HG03108 (cell line): ENCODE data around the gene PANX1.
A peak's percentile ranks its signal among the peaks of the same experiment; 100 is the strongest.
"Not testable (repeated sequence)": the region's sequence is repeated elsewhere in the genome, so short reads cannot be mapped to it uniquely, and the experiment has no call there.

Experiments used
- ATAC-seq: cut with Tn5 transposase; IDR thresholded peaks from one replicate; pipeline ENCODE4 v1.9.1; 2021; ENCODE audit warnings: moderate library complexity; ENCODE audit not compliant: unreplicated experiment

The PANX1 gene

DNA sequence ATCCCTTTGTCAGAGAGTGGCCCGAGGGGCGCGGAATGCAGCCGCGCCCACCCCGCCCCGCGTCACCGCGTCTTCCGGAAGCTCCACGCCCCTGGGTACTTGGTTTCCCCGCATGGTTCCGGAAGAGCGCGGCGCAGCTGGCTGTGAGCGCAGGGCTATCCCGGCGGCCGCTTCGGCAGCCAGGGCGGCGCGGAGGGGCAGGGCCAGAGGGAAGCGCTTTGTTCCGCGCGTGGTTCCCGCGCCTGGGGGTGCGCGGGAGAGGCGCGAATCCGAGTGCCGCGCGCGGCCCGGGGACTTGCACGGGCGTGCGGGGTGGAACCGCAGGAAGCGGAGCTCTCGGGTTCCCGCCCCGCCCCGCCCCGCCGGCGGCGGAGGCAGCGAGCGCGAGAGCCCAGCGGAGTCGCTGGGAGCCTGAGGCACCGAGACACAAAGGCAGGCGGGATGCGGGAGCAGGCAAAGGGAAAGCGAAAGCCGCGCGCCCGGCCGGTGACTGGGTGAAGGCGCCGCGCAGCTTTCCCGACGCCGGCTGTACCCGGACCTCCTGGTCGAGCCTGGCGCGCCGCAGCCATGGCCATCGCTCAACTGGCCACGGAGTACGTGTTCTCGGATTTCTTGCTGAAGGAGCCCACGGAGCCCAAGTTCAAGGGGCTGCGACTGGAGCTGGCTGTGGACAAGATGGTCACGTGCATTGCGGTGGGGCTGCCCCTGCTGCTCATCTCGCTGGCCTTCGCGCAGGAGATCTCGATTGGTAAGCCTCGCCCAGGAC lies at the start of gene PANX1:
TSS of gene PANX1 (plus strand) at position 96 of the 766 bp plus-strand sequence. CDS start at position 568, 472 bp downstream.
- ATAC-seq = peak; percentile 80

DNA sequence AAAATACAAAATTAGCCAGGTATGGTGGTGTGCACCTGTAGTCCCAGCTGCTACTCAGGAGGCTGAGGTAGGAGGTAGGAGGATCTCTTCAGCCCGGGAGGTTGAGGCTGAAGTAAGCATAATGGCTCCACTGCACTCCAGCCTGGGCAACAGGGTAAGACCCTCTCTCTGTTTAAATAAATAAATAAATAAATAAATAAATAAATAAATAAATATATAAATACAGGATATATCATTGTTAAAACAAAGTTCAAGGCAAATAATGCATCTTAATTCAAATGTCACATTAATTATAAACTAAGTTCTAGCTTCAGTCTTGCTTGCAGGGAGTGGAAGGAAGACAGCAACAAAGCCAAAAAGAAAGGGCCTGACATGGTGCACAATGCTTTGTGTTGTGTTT lies 44.5 kb upstream of the PANX1 start:
- ATAC-seq = no peak

DNA sequence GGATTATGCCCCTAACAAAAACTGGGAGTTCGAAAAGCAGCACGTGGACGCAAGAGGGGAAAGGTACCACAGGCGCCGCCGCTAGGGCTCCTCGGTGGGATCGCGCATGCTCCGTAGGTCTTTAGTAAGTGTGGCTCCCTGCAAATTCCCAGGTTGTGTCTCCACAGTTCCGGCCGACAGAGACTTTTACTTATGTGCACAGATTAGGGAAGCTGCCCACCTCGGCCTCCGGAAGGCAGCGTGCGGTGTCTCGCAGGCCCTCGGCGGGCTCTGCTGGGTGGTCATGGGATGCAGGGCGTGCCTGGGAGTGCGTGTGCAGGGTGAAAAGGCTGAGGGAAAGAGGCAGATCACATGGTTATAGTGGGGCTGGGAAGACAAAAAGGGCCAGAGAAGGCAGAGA lies 39.7 kb upstream of the PANX1 start:
- no peak for ATAC-seq

DNA sequence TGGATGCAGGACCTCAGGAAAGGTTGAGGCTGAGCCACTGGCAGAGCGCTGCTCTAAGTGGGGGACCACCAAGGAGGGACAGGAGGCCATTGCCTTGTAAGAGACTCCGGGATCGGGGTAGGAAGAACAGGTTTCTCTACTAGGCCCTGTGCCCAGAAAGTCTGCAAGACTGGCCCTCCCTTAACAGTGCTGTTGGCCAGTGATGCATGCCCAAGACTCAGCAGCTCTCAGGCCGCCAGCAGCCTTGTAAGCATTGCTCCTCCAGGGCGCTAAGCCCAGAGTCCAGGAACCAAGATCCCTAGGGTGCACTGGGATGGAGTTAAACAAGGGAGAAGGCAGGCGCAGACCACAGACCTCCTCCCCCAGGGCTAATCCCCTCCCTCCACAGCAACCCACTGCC lies 39.3 kb upstream of the PANX1 start:
- ATAC-seq = no peak

DNA sequence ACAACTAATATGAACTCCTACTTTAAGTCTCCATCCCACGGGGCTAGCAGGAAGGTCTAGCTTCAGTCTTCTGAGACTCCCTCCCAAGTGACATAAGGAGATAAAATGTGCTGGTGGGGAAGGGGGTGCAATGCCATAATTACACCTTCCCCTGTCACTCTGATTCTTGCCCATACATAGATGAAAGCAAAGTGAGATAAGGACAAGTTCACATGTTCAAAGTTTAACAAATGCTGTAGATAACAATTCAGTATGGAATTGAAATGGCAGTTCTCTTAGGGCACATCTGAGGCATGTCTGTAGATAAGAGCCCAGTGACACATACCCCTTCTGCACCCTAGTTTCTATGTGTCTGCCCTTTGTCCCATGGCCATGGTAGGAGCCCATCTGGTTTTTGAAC lies 38.2 kb upstream of the PANX1 start:
- ATAC-seq = no peak

DNA sequence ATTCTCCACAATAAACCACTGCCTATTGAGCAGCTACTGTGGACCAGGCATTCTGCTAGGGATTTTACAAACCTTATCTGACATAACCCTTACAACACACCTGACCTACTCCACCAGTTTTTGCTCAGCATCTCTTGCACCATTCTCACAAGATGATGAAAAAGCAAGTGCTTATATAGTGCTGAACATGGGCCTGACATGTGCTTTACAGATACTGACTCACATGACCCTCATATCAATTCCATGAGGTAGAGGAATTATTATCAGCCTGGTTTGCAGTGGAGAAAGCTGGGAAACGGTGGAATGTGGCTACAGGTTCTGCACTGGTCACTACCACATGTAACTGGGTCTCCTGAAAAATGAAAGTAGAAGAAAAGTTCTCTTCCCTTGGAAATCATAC lies 37.5 kb upstream of the PANX1 start:
- ATAC-seq = no peak

DNA sequence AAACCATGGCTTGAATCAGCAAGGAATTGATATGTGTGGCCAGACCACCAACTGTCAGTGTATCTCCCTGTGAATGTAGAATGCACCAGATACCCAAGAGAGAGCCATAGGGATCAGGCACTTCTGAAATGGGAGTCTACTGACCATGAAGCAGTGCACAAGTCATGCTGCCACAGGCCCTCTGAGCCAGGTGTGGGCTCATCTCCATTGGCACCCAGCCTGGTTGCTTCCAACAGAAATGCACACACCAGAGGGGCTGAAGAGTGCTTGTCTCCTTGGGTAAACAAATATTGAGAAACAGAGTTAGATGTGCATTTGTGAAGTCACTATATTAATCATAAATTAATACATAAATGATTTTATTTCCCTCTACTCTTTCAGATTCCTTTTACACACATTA lies 28.4 kb upstream of the PANX1 start:
- ATAC-seq = no peak

DNA sequence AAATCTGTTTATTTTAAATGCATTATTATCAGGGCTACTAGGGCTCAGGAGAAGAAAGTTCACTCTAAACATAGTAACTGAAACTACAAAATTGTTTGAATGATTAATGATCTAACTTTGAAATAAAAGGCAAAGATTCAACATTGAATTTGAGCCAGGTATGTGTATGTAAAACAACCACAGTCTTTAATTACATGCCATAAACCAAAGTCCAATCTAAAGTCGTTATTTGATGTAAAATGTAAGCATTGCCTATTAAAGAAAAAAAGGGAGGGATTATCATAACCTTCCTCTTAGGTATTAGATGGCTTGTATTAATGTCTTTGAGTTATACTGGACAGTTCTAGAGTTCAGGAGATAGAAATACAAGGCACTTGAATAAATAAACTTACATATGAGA lies 25.2 kb upstream of the PANX1 start:
- ATAC-seq = no peak

DNA sequence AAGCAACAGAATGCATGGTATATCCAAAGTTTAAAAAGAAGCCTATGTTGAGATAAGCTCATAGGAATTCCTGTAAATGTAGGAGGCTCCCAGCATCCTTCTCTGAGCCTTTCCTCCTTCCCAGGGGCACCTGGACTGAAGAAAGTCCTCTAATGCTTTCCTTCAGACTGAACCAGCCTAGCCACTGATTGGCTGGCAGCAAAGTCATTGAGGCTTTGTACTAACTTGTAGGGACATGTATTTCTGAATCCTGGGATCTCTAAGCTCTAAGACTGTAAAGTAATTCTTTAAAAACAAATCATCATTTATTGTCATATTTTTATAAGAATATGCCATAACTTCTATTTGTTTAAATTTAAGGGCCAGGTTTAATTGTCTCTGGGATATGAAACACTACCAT lies 23.9 kb upstream of the PANX1 start:
- no peak for ATAC-seq

DNA sequence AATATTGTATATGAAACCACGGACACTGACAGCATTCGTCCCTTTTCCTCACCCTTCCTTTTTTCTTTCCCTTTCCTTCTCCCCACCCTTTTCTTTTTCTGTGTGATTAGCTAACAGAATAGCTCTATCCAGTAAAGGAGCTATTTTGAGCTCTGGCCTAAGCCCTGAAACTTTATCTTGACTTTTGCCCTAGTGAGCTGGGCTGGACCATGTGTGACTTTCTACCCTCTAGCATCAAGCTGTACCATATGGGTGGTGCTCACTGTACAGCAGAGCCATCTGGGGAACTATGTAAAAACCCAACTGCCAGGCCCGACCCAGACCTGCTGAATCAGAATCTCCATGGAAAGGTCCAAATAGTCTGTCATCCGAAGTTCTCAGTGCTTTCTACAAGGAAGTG lies 21.9 kb upstream of the PANX1 start:
- no peak for ATAC-seq

- no peak for ATAC-seq
These were observed 21.3 kb upstream of the PANX1 start for GRCh38 chr11:94107363-94107762.

- no peak for ATAC-seq
These were observed 17.4 kb upstream of the PANX1 start for GRCh38 chr11:94111241-94111640.

DNA sequence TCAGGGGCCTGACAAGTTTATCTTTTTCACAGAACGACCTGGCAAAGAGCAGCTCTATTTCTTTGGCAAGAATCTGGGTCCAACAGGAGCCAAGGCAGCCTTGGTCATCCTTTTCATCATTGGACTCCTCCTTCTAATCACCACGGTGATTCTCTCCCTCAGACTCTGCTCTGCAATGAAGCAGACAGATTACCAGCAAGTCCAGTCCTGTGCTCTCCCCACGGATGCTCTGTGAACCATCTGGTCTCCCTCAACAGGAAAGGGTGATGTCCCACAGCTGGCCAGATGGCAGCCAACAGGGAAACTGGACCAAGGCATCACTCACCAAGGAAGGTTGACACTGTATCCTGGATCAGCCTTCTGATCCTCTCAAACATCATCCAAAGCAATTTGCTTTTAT lies 17.0 kb upstream of the PANX1 start:
- no peak for ATAC-seq

- ATAC-seq = no peak
These were observed 16.3 kb upstream of the PANX1 start for GRCh38 chr11:94112206-94112953.

DNA sequence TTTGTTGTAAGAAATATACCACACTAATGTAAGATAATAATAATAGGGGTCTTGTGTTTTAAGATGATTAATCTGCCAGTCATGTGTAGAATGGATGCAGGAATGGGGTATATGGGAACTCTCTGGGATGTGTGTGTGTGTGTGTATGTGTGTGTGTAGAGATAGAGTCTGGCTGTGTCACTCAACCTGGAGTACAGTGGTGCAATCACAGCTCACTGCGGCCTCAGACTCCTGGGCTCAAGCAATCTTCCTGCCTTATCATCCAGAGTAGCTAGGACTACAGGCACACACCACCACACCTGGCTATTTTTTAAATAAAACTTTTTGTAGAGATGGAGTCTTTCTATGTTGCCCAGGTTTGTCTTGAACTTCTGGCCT lies 11.5 kb upstream of the PANX1 start:
- no peak for ATAC-seq

GRCh38 chr11:94117871-94118270 lies 10.8 kb upstream of the PANX1 start:
- ATAC-seq = no peak

DNA sequence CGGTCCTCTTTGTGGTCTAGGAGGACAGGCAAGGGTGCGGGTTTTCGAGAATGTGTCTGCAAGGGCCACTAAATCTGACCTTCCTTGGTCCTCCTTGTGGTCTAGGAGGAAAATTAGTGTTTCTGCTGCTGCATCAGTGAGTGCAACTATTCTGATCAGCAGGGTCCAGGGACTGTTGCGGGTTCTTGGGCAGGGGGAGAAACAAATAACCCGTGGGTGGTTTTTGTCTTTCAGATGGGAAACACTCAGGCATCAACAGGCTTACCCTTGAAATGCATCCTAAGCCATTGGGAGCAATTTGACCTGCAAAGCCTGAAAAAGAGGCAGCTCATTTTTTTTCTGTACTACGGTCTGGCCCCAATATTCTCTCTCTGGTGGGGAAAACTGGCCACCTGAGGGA lies 9.0 kb upstream of the PANX1 start:
- ATAC-seq = not testable (repeated sequence)

- not testable (repeated sequence) for ATAC-seq
These were observed 8.1 kb upstream of the PANX1 start for GRCh38 chr11:94120516-94120915.

DNA sequence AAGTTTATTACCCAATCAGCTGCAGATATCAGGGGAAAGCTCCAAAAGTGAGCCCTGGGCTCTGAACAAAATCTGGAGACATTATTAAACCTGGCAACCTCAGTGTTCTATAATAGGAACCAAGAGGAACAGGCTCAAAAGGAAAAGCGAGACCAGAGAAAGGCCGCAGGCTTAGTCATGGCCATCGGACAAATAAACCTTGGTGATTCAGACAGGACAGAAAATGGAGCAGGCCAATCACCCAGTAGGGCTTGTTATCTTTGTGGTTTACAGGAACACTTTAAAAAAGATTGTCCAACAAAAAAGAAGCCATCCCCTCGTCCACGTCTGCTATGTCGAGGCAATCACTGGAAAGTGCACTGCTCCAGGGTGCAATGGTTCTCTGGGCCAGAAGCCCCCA lies 7.7 kb upstream of the PANX1 start:
- no peak for ATAC-seq

GRCh38 chr11:94125407-94126115 lies 3.1 kb upstream of the PANX1 start:
- ATAC-seq = no peak

DNA sequence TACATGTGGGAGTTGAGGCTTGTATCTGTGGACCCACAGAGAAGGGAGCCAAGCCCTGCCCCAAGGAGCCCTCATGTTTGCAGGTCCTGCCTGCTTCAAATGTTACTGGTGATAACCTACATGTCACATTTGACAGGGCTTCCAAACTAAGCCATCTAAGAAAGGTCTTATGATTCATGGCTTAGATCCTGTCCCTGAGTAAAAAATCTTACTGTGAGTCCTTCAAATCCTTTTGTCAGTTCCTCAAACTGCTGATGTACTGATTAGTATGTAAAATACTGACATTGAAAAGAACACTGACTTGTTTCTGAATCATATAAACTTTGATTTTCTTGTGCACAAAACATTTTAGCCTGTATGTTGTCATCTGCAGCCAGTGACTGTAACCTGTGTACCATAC lies 1.0 kb upstream of the PANX1 start:
- no peak for ATAC-seq

DNA sequence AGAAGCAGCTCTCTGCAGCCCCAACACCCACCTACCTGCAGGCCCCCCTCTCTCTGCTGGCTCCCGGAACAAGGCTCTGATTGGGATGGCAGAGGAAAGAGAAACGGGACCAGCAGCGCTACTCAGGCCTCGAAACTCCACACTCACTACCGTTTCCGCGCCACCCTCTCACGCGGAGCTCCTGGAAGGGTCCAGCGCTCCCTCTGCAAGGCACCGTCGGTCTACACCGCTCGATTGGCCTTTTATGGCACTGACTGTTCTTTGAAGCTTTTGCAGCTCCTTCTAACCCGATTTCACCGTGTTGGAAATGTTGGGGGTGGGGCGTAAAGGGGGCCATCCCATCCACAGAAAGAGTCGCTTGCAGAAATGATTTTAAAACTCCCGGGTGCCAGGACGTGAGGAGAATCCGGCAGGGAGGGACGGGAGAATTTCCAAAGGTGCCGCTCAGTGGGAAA lies 323 bp upstream of the PANX1 start:
- no peak for ATAC-seq
